GM18508 (cell line): Measurements from ENCODE around the gene NTN5.
"Not testable (repeated sequence)": the region's sequence is repeated elsewhere in the genome, so short reads cannot be mapped to it uniquely, and the experiment has no call there.

Source experiments
- ATAC-seq: cut with Tn5 transposase; IDR thresholded peaks from one replicate; pipeline ENCODE4 v1.9.1; 2021; ENCODE audit warnings: moderate number of reproducible peaks; ENCODE audit not compliant: insufficient read depth, unreplicated experiment

Gene NTN5

GRCh38 chr19:48632692-48633147, 40.1 kb downstream of the NTN5 start:
- no peak for ATAC-seq

GRCh38 chr19:48632286-48632685, 40.5 kb downstream of the NTN5 start:
- ATAC-seq, result not testable (repeated sequence)

- ATAC-seq, result no peak
Measured at GRCh38 chr19:48631225-48631624, 41.6 kb downstream of the NTN5 start.

- ATAC-seq, result no peak
Measured at GRCh38 chr19:48630296-48631063, 42.3 kb downstream of the NTN5 start.

GRCh38 chr19:48629599-48630295, 43.1 kb downstream of the NTN5 start:
- ATAC-seq, result no peak

- no peak for ATAC-seq
Measured at GRCh38 chr19:48629297-48629598, 43.6 kb downstream of the NTN5 start.

- no peak for ATAC-seq
Measured at GRCh38 chr19:48628486-48629296, 44.1 kb downstream of the NTN5 start.

- no peak for ATAC-seq
Measured at GRCh38 chr19:48627865-48628314, 44.9 kb downstream of the NTN5 start.

- no peak for ATAC-seq
Measured at GRCh38 chr19:48627201-48627864, 45.5 kb downstream of the NTN5 start.

- ATAC-seq, result no peak
Measured at GRCh38 chr19:48625891-48626327, 46.9 kb downstream of the NTN5 start.

GRCh38 chr19:48624791-48625723, 47.8 kb downstream of the NTN5 start:
- no peak for ATAC-seq

GRCh38 chr19:48624067-48624594, 48.7 kb downstream of the NTN5 start:
- ATAC-seq, result no peak

GRCh38 chr19:48623556-48624066, 49.2 kb downstream of the NTN5 start:
- no peak for ATAC-seq

- ATAC-seq, result no peak
Measured at GRCh38 chr19:48619692-48620585, 52.9 kb downstream of the NTN5 start.

GRCh38 chr19:48618916-48619691, 53.7 kb downstream of the NTN5 start, which contains the start of the genes RPL18 and SPHK2:
RPL18 (minus strand) TSS chr19:48619178; CDS start chr19:48619143, 35 bp downstream.
SPHK2 (plus strand) TSS chr19:48619506; CDS start chr19:48620515, 1,009 bp downstream.
- ATAC-seq, result peak; percentile 76

GRCh38 chr19:48618278-48618915, 54.4 kb downstream of the NTN5 start:
- ATAC-seq, result no peak
